HepG2 (cell line): ENCODE data around the gene TUBGCP5. TPM values are rescaled to one million over a fixed set of nuclear protein-coding genes. Genes with fewer than 3 reads are reported as not detected.

Source experiments
- ELF3 ChIP-seq: IDR thresholded peaks from 2 replicates; pipeline ENCODE4 v1.6.1; 2016; ENCODE audit warnings: missing genetic modification reagents, missing compliant biosample characterization
- GABPA ChIP-seq, 2 experiments: IDR thresholded peaks; 2 replicates each; pipeline ENCODE4 v1.6.1; 2011 to 2016; ENCODE audit warnings: low read depth in 2 of 2, low read length in 1 of 2, missing biosample characterization in 1 of 2, missing genetic modification characterization in 1 of 2
- IRF9 ChIP-seq: sonication (generic); formaldehyde crosslinking; IDR thresholded peaks from 2 replicates; pipeline ENCODE4 v1.8.0; 2022; ENCODE audit warnings: missing genetic modification reagents, mild to moderate bottlenecking, borderline replicate concordance
- KDM4B ChIP-seq: sonication (generic); formaldehyde crosslinking; IDR thresholded peaks from 2 replicates; pipeline ENCODE4 v1.4.0; 2020; ENCODE audit warnings: missing genetic modification reagents
- NAIF1 ChIP-seq: sonication (generic); formaldehyde crosslinking; IDR thresholded peaks from 2 replicates; pipeline ENCODE4 v1.5.0; 2020; ENCODE audit warnings: mild to moderate bottlenecking, missing genetic modification reagents, borderline replicate concordance
- PRPF4 ChIP-seq: fragments of 200-400 bp; formaldehyde crosslinking; IDR thresholded peaks from 2 replicates; pipeline ENCODE4 v1.6.1; 2016; ENCODE audit warnings: low read length, low read depth; ENCODE audit not compliant: poor library complexity, severe bottlenecking
- SAFB2 ChIP-seq: sonication (generic); formaldehyde crosslinking; IDR thresholded peaks from 2 replicates; pipeline ENCODE4 v1.5.1; 2020; ENCODE audit warnings: missing genetic modification reagents, low read depth, mild to moderate bottlenecking, borderline replicate concordance
- ZBTB2 ChIP-seq: sonication (generic); formaldehyde crosslinking; IDR thresholded peaks from 2 replicates; pipeline ENCODE4 v1.8.0; 2022; ENCODE audit warnings: low read depth, missing genetic modification reagents
- ZBTB40 ChIP-seq, 2 experiments: fragments of 450-650 bp in 1 of 2; sonication (generic) in 1 of 2; formaldehyde crosslinking in 1 of 2; IDR thresholded peaks; 2 replicates each; pipeline versions ENCODE4 v1.6.1 to v1.8.0; 2016 to 2022; ENCODE audit warnings: antibody characterized with exemption in 1 of 2, mild to moderate bottlenecking in 1 of 2, missing genetic modification reagents in 1 of 2
- ZC3H13 ChIP-seq: sonication (generic); formaldehyde crosslinking; IDR thresholded peaks from 2 replicates; pipeline ENCODE4 v1.8.1; 2023; ENCODE audit warnings: mild to moderate bottlenecking, missing genetic modification reagents, moderate library complexity
- ZFP1 ChIP-seq: IDR thresholded peaks from 2 replicates; pipeline ENCODE4 v1.6.1; 2016
- ZNF501 ChIP-seq: sonication (generic); formaldehyde crosslinking; IDR thresholded peaks from 2 replicates; pipeline ENCODE4 v1.5.1; 2020; ENCODE audit warnings: mild to moderate bottlenecking, moderate library complexity, missing genetic modification reagents
- ZNF558 ChIP-seq: sonication (generic); formaldehyde crosslinking; IDR thresholded peaks from 2 replicates; pipeline ENCODE4 v1.9.0; 2022; ENCODE audit warnings: mild to moderate bottlenecking, missing genetic modification reagents, borderline replicate concordance
- ZNF615 ChIP-seq: sonication (generic); formaldehyde crosslinking; IDR thresholded peaks from 2 replicates; pipeline ENCODE4 v1.5.0; 2020; ENCODE audit warnings: mild to moderate bottlenecking, missing genetic modification reagents, borderline replicate concordance
- ZNF672 ChIP-seq: sonication (generic); formaldehyde crosslinking; IDR thresholded peaks from 2 replicates; pipeline ENCODE4 v1.8.1; 2022; ENCODE audit warnings: missing genetic modification reagents
- polyA plus RNA-seq, 8 experiments: library from polyadenylated mRNA; depleted of rRNA in 3 of 8; stranded (reverse) in 7 of 8; unstranded in 1 of 8; fragments of >200 nt; fragmentation: Illumina TruSeq in 4 of 8; extraction: Trizol in 4 of 8; gene quantifications; 2 replicates each; pipeline versions ENCODE4 v1.2.1 to v1.2.3, GENCODE V29; 2011 to 2016; ENCODE audit warnings: low read depth in 4 of 8, missing spikeins in 1 of 8, mixed read lengths in 1 of 8; ENCODE audit not compliant: insufficient read depth in 1 of 8
- total RNA-seq, 5 experiments: library from RNA; depleted of rRNA; stranded (reverse); fragments of >200 nt; fragmentation: Illumina TruSeq; extraction: Trizol; gene quantifications; 2 replicates each; pipeline ENCODE4 v1.2.3, GENCODE V29; 2016; ENCODE audit warnings: low read depth in 1 of 5

TUBGCP5 gene
- total and polyA plus RNA-seq, 2 of the 13 experiments (the other 11 are each of a cell fraction or from before 2014, with no cell fraction given), result 7.2 to 25.0 TPM

- TF ChIP-seq ZBTB40 (IDR thresholded peaks at IDR 0.05), result no peak
- TF ChIP-seq ZBTB40 (CRISPR knock-in tag; IDR thresholded peaks at IDR 0.05), result no peak; the same call in 1 of the 2 replicates
- no peak for TF ChIP-seq ZFP1 (CRISPR knock-in tag)
- TF ChIP-seq ZC3H13 (CRISPR knock-in tag), result peak; percentile 67; the same call in 1 of the 2 replicates
- TF ChIP-seq IRF9, result peak; percentile 51; the same call in 1 of the 2 replicates
- TF ChIP-seq ZNF615 (CRISPR knock-in tag), result 0 out of 2 replicates have a peak, but pooled peaks have one; percentile 43
- peak; percentile 76; the same call in 1 of the 2 replicates for TF ChIP-seq ZNF501 (CRISPR knock-in tag)
- TF ChIP-seq GABPA (IDR thresholded peaks at IDR 0.05; ENCODE audit: low read depth, low read length), result peak; percentile 63
- TF ChIP-seq GABPA (CRISPR knock-in tag; IDR thresholded peaks at IDR 0.05; ENCODE audit: low read depth), result peak; percentile 59; the same call in 1 of the 2 replicates
- TF ChIP-seq ZBTB2 (CRISPR knock-in tag), result peak; percentile 57
- no peak for TF ChIP-seq KDM4B (CRISPR knock-in tag)
- TF ChIP-seq ELF3 (CRISPR knock-in tag), result no peak
- no peak for TF ChIP-seq NAIF1
- TF ChIP-seq SAFB2 (CRISPR knock-in tag), result no peak
- TF ChIP-seq ZNF672 (CRISPR knock-in tag), result no peak
- TF ChIP-seq PRPF4, result no peak
- TF ChIP-seq ZNF558 (CRISPR knock-in tag), result no peak; the same call in 1 of the 2 replicates
Measured at GRCh38 chr15:22980189-22981050, 58.9 kb downstream of the TUBGCP5 start, which contains the start of gene CYFIP1 (continued).
